Endothelial cell of umbilical vein (primary cell): ENCODE results near the gene NEURL2. TPM values are rescaled to one million over a fixed set of nuclear protein-coding genes. Genes with fewer than 3 reads are reported as not detected.

Experiments used
- BruUV-seq: library from RNA; stranded (reverse); fragments of 400-500 nt; replicated peaks from 2 replicates; lab custom pipeline; 2021; lab: Mats Ljungman, UMichigan
- CTCF ChIA-PET: fragments of 300-600, 350-600 bp; sonication (Branson Sonifier 250); formaldehyde crosslinking; loops from one replicate; lab custom pipeline; 2021; ENCODE audit warnings: antibody characterized with exemption, inconsistent platforms; lab: Charles Lee
- POLR2A ChIA-PET: fragments of 300-600, 350-600 bp; sonication (Branson Sonifier 250); formaldehyde crosslinking; loops from one replicate; lab custom pipeline; 2021; ENCODE audit warnings: antibody characterized with exemption, inconsistent platforms; lab: Charles Lee
- DNase-seq: peaks from one replicate; pipeline ENCODE4 v3.0.0-alpha.2; 2011; ENCODE audit warnings: low read depth, low spot score
- FAIRE-seq: peaks from 2 replicates; lab custom pipeline; 2011; peaks lifted over from hg19 to GRCh38; lab: Jason Lieb, UNC
- H2AFZ ChIP-seq: 2 replicates; pipeline ENCODE4 v1.6.0; 2012; ENCODE audit warnings: low read depth, low read length, control low read depth, inconsistent platforms
- H3K27ac ChIP-seq: 2 replicates; pipeline ENCODE4 v1.5.1; 2011; ENCODE audit warnings: low read depth, mild to moderate bottlenecking, control low read depth, low read length, moderate library complexity; ENCODE audit not compliant: insufficient read depth
- H3K27me3 ChIP-seq, 2 experiments: 2 replicates each; pipeline versions ENCODE4 v1.6.0 to v1.6.1; 2011; ENCODE audit warnings: low read length in 2 of 2, mixed read lengths in 1 of 2; ENCODE audit not compliant: control insufficient read depth in 2 of 2, insufficient read depth in 2 of 2
- H3K36me3 ChIP-seq, 2 experiments: 2 replicates in 1 of 2; 3 replicates in 1 of 2; pipeline ENCODE4 v1.5.1; 2011; ENCODE audit warnings: low read length in 2 of 2, mild to moderate bottlenecking in 1 of 2, moderate library complexity in 1 of 2; ENCODE audit not compliant: control insufficient read depth in 2 of 2, insufficient read depth in 2 of 2; ENCODE audit errors: extremely low read depth in 1 of 2
- H3K4me1 ChIP-seq: 3 replicates; pipeline ENCODE4 v1.5.1; 2011; ENCODE audit warnings: mild to moderate bottlenecking, low read length; ENCODE audit not compliant: control insufficient read depth, insufficient read depth; ENCODE audit errors: extremely low read depth
- H3K4me2 ChIP-seq: 2 replicates; pipeline ENCODE4 v1.6.1; 2011; ENCODE audit warnings: low read length, control low read depth, mixed read lengths; ENCODE audit not compliant: insufficient read depth
- H3K4me3 ChIP-seq, 3 experiments: fragments of 200-600 bp in 1 of 3; sonication (generic), shearing (Covaris generic) in 1 of 3; replicated peaks in 1 of 3; 2 replicates each; pipeline ENCODE4 v1.5.1; 2011 to 2016; ENCODE audit warnings: control low read depth in 3 of 3, low read length in 3 of 3, mild to moderate bottlenecking in 2 of 3, inconsistent platforms in 1 of 3, low read depth in 1 of 3, moderate library complexity in 1 of 3; ENCODE audit not compliant: insufficient read depth in 1 of 3
- H3K79me2 ChIP-seq: 2 replicates; pipeline ENCODE4 v1.6.0; 2012; ENCODE audit warnings: low read length, inconsistent platforms; ENCODE audit not compliant: control insufficient read depth, insufficient read depth
- H3K9ac ChIP-seq: replicated peaks from 2 replicates; pipeline ENCODE3; 2011; ENCODE audit warnings: low read length, control low read depth; ENCODE audit not compliant: insufficient read depth; ENCODE audit errors: extremely low read depth
- H3K9me1 ChIP-seq: replicated peaks from 3 replicates; pipeline ENCODE4 v1.6.0; 2011; ENCODE audit warnings: mild to moderate bottlenecking, low read length; ENCODE audit not compliant: control insufficient read depth, insufficient read depth; ENCODE audit errors: extremely low read depth
- H3K9me3 ChIP-seq: replicated peaks from 2 replicates; pipeline ENCODE4 v1.5.1; 2012; ENCODE audit warnings: low read length, inconsistent platforms; ENCODE audit not compliant: control insufficient read depth, insufficient read depth
- H4K20me1 ChIP-seq: replicated peaks from 2 replicates; pipeline ENCODE3; 2011; ENCODE audit warnings: mild to moderate bottlenecking, low read length; ENCODE audit not compliant: control insufficient read depth, insufficient read depth; ENCODE audit errors: extremely low read depth
- EZH2 ChIP-seq: IDR thresholded peaks from 2 replicates; pipeline ENCODE4 v1.6.1; 2012; ENCODE audit warnings: borderline replicate concordance, low read depth, mild to moderate bottlenecking, moderate library complexity, low read length, inconsistent platforms; ENCODE audit not compliant: severe bottlenecking
- FOS ChIP-seq: IDR thresholded peaks from 2 replicates; pipeline ENCODE4 v1.6.1; 2011; ENCODE audit warnings: mild to moderate bottlenecking, low read length, moderate library complexity, borderline replicate concordance; ENCODE audit not compliant: insufficient read depth
- GATA2 ChIP-seq: IDR thresholded peaks from 2 replicates; pipeline ENCODE4 v1.7.0; 2011; ENCODE audit warnings: low read depth, mild to moderate bottlenecking, moderate library complexity, mixed read lengths, low read length; ENCODE audit not compliant: insufficient read length, insufficient read depth
- JUN ChIP-seq: IDR thresholded peaks from 2 replicates; pipeline ENCODE4 v1.6.1; 2011; ENCODE audit warnings: borderline replicate concordance, low read depth; ENCODE audit not compliant: insufficient read length, insufficient read depth
- MAX ChIP-seq: IDR thresholded peaks from 2 replicates; pipeline ENCODE4 v1.6.1; 2011; ENCODE audit not compliant: insufficient read depth, insufficient read length
- MYC ChIP-seq: IDR thresholded peaks from one replicate; pipeline ENCODE4 v1.6.1; 2011; ENCODE audit warnings: mild to moderate bottlenecking, low read depth, low read length
- POLR2A ChIP-seq: IDR thresholded peaks from 2 replicates; pipeline ENCODE4 v1.6.1; 2012; ENCODE audit warnings: low read depth, mild to moderate bottlenecking, control low read depth, low read length
- POLR2AphosphoS5 ChIP-seq: IDR thresholded peaks from 2 replicates; pipeline ENCODE4 v1.6.1; 2012; ENCODE audit warnings: low read depth, mild to moderate bottlenecking, control low read depth, low read length, moderate library complexity; ENCODE audit not compliant: insufficient read depth
- dilution Hi-C: fragments of 300-500 bp; cut with MboI; formaldehyde crosslinking; loops from one replicate; pipeline ENCODE4 v1.15.0; 2019; ENCODE audit warnings: low sequenced_read_pairs; ENCODE audit not compliant: extremely low pct_ligation_motif_present
- intact Hi-C: fragments of 100-400 bp; cut with micrococcal nuclease; formaldehyde crosslinking; loops from one replicate; pipeline ENCODE4 v1.10.0; 2022
- polyA plus RNA-seq, 4 experiments: library from polyadenylated mRNA; depleted of rRNA in 3 of 4; stranded (reverse) in 3 of 4; unstranded in 1 of 4; fragments of >200 nt; gene quantifications; 2 replicates each; pipeline versions ENCODE4 v1.2.1 to v1.2.3, GENCODE V29; 2011 to 2012; ENCODE audit warnings: missing spikeins in 1 of 4
- total RNA-seq: library from RNA; stranded (reverse); gene quantifications from 2 replicates; pipeline ENCODE4 v1.2.3, GENCODE V29; 2021
- TF ChIP-seq, protein P1 (sequence below), 2 donors: IDR thresholded peaks; 1 replicate in 1 of 2; 2 replicates in 1 of 2; pipeline ENCODE4 v1.5.1; 2011; ENCODE audit warnings: low read length in 2 of 2, mild to moderate bottlenecking in 2 of 2, moderate library complexity in 2 of 2, control low read depth in 1 of 2, inconsistent platforms in 1 of 2, low read depth in 1 of 2; ENCODE audit not compliant: insufficient read depth in 1 of 2; ENCODE audit errors: extremely low read depth in 1 of 2

NEURL2 gene
- total and polyA plus RNA-seq, 2 donors (not counting 3 experiments of a cell fraction or from before 2014, with no cell fraction given), result 2.8 to 5.4 TPM

DNA sequence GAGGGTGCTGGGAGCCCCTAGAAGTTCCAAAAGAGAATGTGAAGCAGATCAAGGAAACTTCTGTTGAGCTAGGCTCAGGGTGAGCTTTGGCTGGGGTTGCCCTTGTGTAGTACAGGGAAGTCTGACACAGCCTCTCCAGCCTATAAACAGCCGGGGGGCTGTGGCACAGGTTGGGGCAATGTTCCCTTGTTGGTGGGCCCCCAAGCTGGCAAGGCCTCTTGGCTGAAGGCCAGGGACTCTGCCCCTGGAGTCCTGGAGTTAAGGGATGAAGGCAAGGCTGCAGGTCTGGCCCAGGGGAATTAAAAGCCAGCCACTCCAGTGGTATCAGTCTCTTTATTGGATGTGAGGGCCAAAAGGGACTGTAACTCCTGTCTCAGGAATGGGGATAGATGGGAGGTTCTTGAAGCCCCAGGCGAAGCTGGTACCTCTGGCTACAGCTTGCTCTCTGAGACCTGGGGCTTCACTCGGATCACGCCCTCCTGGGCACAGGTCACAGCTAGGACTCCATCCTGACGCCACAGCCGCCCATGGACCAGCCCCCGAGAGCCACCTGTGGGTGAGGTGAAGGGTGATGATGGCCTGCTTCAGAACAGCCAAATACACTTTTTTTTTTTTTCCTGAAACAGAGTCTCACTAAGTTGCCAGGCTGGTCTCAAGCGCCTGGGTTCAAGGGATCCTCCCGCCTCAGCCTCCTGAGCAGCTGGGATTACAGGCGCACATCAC is 49.4 kb downstream of the NEURL2 start:
- ChIA-PET POLR2A (no interaction called here), CTCF (interaction anchor here (1.0 to 1.1 kb wide), 4 partner anchors 8 to 128 kb away, joined by 3 to 4 read pairs (median 3); no protein-coding TSS in a partner anchor)
- intact Hi-C loops (no loop called here), dilution Hi-C loops (no loop called here)
- no TSS peak for BruUV-seq
- Histone ChIP-seq H3K27ac (no peak overlapping the region), H3K9me1 (no peaks in the 10 kb centered on the region), H3K79me2 (no peaks in the 10 kb centered on the region), H4K20me1 (no peaks in the 10 kb centered on the region), H2AFZ (no peak overlapping the region), H3K9ac (no peak overlapping the region), H3K4me3 (no peak overlapping the region), H3K36me3 (peaks cover 0 to 34% of the 10 kb centered on the region in 2 experiments), H3K27me3 (no peaks in the 10 kb centered on the region), H3K4me2 (no peak overlapping the region), H3K4me1 (peaks cover 6% of the 10 kb centered on the region), H3K9me3 (no peaks in the 10 kb centered on the region)
- FAIRE-seq, result no peak
- no peak for DNase-seq
- no peak for TF ChIP-seq POLR2AphosphoS5
- TF ChIP-seq MYC, result no peak
- no peak for TF ChIP-seq FOS
- TF ChIP-seq JUN, result no peak
- TF ChIP-seq, protein P1, sequence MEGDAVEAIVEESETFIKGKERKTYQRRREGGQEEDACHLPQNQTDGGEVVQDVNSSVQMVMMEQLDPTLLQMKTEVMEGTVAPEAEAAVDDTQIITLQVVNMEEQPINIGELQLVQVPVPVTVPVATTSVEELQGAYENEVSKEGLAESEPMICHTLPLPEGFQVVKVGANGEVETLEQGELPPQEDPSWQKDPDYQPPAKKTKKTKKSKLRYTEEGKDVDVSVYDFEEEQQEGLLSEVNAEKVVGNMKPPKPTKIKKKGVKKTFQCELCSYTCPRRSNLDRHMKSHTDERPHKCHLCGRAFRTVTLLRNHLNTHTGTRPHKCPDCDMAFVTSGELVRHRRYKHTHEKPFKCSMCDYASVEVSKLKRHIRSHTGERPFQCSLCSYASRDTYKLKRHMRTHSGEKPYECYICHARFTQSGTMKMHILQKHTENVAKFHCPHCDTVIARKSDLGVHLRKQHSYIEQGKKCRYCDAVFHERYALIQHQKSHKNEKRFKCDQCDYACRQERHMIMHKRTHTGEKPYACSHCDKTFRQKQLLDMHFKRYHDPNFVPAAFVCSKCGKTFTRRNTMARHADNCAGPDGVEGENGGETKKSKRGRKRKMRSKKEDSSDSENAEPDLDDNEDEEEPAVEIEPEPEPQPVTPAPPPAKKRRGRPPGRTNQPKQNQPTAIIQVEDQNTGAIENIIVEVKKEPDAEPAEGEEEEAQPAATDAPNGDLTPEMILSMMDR (IDR thresholded peaks at IDR 0.05; ENCODE audit: extremely low read depth in 1 of 2, insufficient read depth in 1 of 2, low read depth in 1 of 2, low read length in 2 of 2), result no peak
- TF ChIP-seq EZH2, result no peak
- no peak for TF ChIP-seq POLR2A
- no peak for TF ChIP-seq GATA2
- TF ChIP-seq MAX, result no peak
